Right renal pelvis (tissue), 4 donors: ENCODE results near the gene SRPK3. TPM values are rescaled to one million over a fixed set of nuclear protein-coding genes. Genes with fewer than 3 reads are reported as not detected.

ENCODE experiments used
- DNase-seq, 4 donors: peaks; one replicate each; pipeline ENCODE4 v3.0.0-alpha.2; 2013; ENCODE audit warnings: low read depth in 4 of 4, low spot score in 3 of 4, missing footprints in 1 of 4
- polyA plus RNA-seq, 4 donors: library from polyadenylated mRNA; unstranded; fragments of 120-200 nt; gene quantifications; one replicate each; pipeline ENCODE4 v1.2.1, GENCODE V29; 2013; ENCODE audit not compliant: insufficient read length in 4 of 4

SRPK3 gene
- polyA plus RNA-seq, 4 donors, result 0.90 to 2.0 (median 1.5) TPM

- no peak for DNase-seq
Observed at GRCh38 chrX:153828723-153829548, 48.1 kb downstream of the SRPK3 start.

GRCh38 chrX:153829549-153829798, 48.6 kb downstream of the SRPK3 start:
- no peak for DNase-seq

- DNase-seq, result no peak
Observed at GRCh38 chrX:153829799-153830639, 49.2 kb downstream of the SRPK3 start, which contains the start of gene PDZD4. TSS of gene PDZD4 (minus strand) at chrX:153830544. CDS start at chrX:153830298, 246 bp downstream.

- no peak for DNase-seq
Observed at GRCh38 chrX:153830640-153831428, 50.0 kb downstream of the SRPK3 start.

- DNase-seq, result no peak
Observed at GRCh38 chrX:153831429-153832150, 50.7 kb downstream of the SRPK3 start.

GRCh38 chrX:153832728-153833127, 51.9 kb downstream of the SRPK3 start:
- no peak for DNase-seq

Other genes starting within 250 kb of the SRPK3 start
- gene CCNQ, start 181.9 kb upstream of the SRPK3 start, polyA plus RNA-seq, result 10 to 100 TPM; 17.6 to 20.7 (median 19.3) TPM
- 10 to 100 TPM; 46.7 to 74.3 (median 49.1) TPM for gene DUSP9, start 133.8 kb upstream of the SRPK3 start, polyA plus RNA-seq
- gene PNCK, start 107.2 kb upstream of the SRPK3 start, polyA plus RNA-seq, result 10 to 100 TPM in 1 of 4 donors, 1 to 10 TPM in 3; 6.2 to 11.4 (median 7.5) TPM
- 10 to 100 TPM; 46.6 to 74.1 (median 52.6) TPM for gene SLC6A8, start 93.1 kb upstream of the SRPK3 start, polyA plus RNA-seq
- 100 to 1,000 TPM; 192 to 206 (median 199) TPM for gene BCAP31, start 56.7 kb upstream of the SRPK3 start, polyA plus RNA-seq
- gene ABCD1, start 56.2 kb upstream of the SRPK3 start, polyA plus RNA-seq, result 1 to 10 TPM; 6.3 to 8.9 (median 7.1) TPM
- 1 to 10 TPM in 3 of 4 donors, under 1 TPM in 1; 0.82 to 2.9 (median 2.1) TPM for gene PLXNB3, start 16.8 kb upstream of the SRPK3 start, polyA plus RNA-seq
- gene IDH3G, start 13.3 kb downstream of the SRPK3 start, polyA plus RNA-seq, result 10 to 100 TPM; 62.2 to 90.3 (median 72.7) TPM
- gene SSR4, start 13.6 kb downstream of the SRPK3 start, polyA plus RNA-seq, result 100 to 1,000 TPM; 141 to 189 (median 155) TPM
- gene PDZD4, start 49.5 kb downstream of the SRPK3 start, polyA plus RNA-seq, result 10 to 100 TPM in 1 of 4 donors, 1 to 10 TPM in 3; 7.7 to 10.6 (median 8.8) TPM
- 10 to 100 TPM; 46.4 to 59.9 (median 47.9) TPM for gene L1CAM, start 105.1 kb downstream of the SRPK3 start, polyA plus RNA-seq
- 1 to 10 TPM; 1.4 to 3.1 (median 2.0) TPM for gene AVPR2, start 123.6 kb downstream of the SRPK3 start, polyA plus RNA-seq
- gene ARHGAP4, start 145.2 kb downstream of the SRPK3 start, polyA plus RNA-seq, result 10 to 100 TPM; 24.6 to 37.8 (median 27.8) TPM
- 10 to 100 TPM; 60.2 to 80.1 (median 66.6) TPM for gene NAA10, start 154.0 kb downstream of the SRPK3 start, polyA plus RNA-seq
- gene RENBP, start 163.6 kb downstream of the SRPK3 start, polyA plus RNA-seq, result 10 to 100 TPM; 16.3 to 27.1 (median 18.8) TPM
- 10 to 100 TPM; 41.5 to 44.3 (median 41.9) TPM for gene HCFC1, start 190.8 kb downstream of the SRPK3 start, polyA plus RNA-seq
- 1 to 10 TPM; 6.9 to 9.6 (median 7.4) TPM for gene TMEM187, start 191.7 kb downstream of the SRPK3 start, polyA plus RNA-seq
- gene IRAK1, start 238.9 kb downstream of the SRPK3 start, polyA plus RNA-seq, result 10 to 100 TPM; 48.4 to 62.2 (median 51.7) TPM